ENCODE results near the gene GOT2.

DNA sequence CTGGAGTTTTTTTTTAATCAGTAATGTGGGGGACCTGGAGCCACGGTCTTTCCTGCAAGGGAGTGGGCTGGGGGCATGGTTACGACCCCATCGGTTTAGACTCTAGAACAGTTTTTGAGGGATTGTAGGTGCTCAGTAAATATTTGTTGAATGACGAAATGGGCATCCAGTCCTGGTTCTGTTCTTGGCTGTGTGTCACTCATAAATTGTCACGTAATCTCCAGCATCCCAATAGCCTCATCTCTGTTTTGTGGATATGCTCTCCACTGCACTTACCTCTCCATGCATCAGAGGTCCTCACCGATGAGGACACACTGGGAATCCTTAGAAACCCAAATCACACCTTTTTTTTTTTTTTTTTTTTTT is 49.0 kb downstream of the GOT2 start:
- TF ChIP-seq CTCF (IDR thresholded peaks at IDR 0.05) = no peak
- no peak for TF ChIP-seq POLR2A (IDR thresholded peaks at IDR 0.05)

All from lower leg skin (tissue), 3 donors.